Peyer's patch (tissue), 4 donors: ENCODE data around the gene CRIM1.

ENCODE experiments used
- CTCF ChIP-seq, 6 experiments: fragments of 450-650 bp in 4 of 6; fragments of 200-600 bp in 2 of 6; sonication (generic) in 1 of 6; IDR thresholded peaks; one replicate each; pipeline ENCODE4 v1.5.1; 2017 to 2019; ENCODE audit warnings: antibody characterized with exemption in 6 of 6, mild to moderate bottlenecking in 3 of 6, moderate library complexity in 1 of 6
- POLR2A ChIP-seq, 2 donors: fragments of 450-650 bp; IDR thresholded peaks; one replicate each; pipeline ENCODE4 v1.5.1; 2017; ENCODE audit warnings: antibody characterized with exemption in 2 of 2, mild to moderate bottlenecking in 2 of 2, moderate library complexity in 2 of 2

GRCh38 chr2:36570416-36570815, 214.8 kb downstream of the CRIM1 start:
- TF ChIP-seq CTCF (IDR thresholded peaks at IDR 0.05) (no peak), POLR2A (IDR thresholded peaks at IDR 0.05) (no peak)
